ENCODE results near the gene SLC38A8.

GRCh38 chr16:83967091-83967490 lies 75.5 kb downstream of the SLC38A8 start:
- TF ChIP-seq CTCF (IDR thresholded peaks at IDR 0.05; ENCODE audit: low read depth, low read length), result no peak
- no peak for TF ChIP-seq EZH2phosphoT487 (IDR thresholded peaks at IDR 0.05; ENCODE audit: low read depth)
